GF-D8 (cell line): ENCODE data around the gene RNF17.
"Not testable (repeated sequence)": the region's sequence is repeated elsewhere in the genome, so short reads cannot be mapped to it uniquely, and the experiment has no call there.

Source experiments
- DNase-seq: peaks from one replicate; lab custom pipeline; 2025; lab: John Stamatoyannopoulos, UW

RNF17 gene

DNA sequence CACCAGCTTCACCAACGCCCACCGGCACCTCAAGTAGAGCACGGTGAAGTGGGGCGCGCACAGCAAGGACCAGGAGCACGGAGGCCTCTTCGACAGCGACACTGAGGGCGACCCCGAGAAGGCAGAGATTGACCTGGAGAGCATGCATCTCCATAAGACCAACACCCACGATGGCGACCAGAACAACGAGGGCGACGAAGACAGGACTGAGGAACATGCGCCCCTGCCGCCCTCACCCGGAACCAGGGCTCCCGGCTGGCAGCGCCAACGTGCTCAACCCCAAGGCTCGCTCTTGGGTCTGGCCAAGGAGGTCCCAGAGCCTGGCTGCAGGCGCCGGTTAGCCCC lies 18.5 kb upstream of the RNF17 start:
- no peak for DNase-seq

GRCh38 chr13:24745861-24746617 lies 17.9 kb upstream of the RNF17 start:
- DNase-seq: no peak

DNA sequence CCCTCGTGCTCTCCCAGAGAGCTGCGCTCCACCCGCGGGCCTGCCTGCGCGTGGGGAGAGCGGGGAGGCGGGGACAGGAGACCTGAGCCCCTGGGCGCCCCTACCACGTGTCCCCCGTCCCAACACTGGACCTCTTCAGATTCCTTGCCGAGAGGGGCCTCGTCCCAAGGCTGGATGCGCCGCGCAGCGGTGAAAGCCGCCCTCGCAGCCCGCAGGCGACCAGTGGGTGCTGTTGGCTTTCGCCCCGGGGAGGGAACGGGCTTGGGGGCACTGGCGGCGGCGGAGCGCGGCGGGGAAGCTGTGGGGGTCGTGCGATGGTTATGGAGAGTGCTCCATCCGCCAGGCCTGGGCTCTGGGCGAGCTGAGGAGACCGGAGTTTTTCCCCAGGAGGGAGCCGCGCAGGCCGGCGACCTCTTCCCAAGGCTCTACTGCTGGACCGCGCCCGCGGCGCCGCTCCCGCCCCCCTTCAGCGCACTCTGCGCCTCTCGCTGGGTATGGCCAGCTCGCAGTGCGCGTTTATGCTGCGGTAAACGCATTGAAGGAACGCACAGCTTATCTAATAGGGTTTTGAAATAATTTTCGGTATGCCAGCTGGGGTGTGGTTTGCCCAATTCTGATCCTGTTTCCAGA lies 17.2 kb upstream of the RNF17 start:
- no peak for DNase-seq

- no peak for DNase-seq
These were observed 16.5 kb upstream of the RNF17 start for GRCh38 chr13:24747248-24748060.

- no peak for DNase-seq
These were observed 15.9 kb upstream of the RNF17 start for GRCh38 chr13:24748061-24748400.

- DNase-seq: no peak
These were observed 4.8 kb upstream of the RNF17 start for GRCh38 chr13:24759197-24759596.

DNA sequence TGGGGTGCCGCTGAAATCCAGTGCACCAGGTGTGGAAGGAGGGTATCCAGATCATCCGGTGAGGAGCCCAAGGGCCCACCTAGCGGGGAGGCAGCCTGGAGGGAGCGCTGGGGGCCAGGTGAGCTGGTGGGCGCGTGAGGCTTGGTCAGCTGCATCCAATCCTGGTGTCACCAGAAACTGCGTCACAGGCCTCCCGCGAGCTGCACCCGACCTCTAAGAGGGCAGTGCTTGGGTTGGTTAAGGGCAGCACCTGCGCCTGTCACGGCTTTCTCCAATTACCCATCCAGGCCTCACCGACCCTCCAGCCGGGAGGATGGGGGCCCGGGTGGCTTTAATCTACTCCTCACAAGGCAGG lies 284 bp downstream of the RNF17 start:
- no peak for DNase-seq

DNA sequence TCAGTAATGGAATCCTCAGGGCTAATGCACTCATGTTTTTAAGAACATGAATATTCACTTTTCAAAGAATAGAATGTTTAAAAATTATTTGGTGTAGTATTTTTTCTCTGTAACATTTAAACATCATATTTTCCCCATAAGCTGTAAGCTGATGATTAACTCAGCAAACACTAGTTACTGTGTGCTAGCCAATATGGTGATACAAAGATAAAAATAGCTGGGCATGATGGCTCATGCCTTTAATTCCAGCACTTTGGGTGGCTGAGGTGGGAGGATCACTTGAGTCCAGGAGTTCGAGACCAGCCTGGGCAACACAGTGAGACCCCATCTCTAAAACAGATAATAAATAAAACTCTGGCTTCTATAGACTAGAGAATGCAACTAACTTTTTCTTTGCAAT lies 13.2 kb downstream of the RNF17 start:
- no peak for DNase-seq

GRCh38 chr13:24784319-24784718 lies 20.4 kb downstream of the RNF17 start:
- DNase-seq: no peak

DNA sequence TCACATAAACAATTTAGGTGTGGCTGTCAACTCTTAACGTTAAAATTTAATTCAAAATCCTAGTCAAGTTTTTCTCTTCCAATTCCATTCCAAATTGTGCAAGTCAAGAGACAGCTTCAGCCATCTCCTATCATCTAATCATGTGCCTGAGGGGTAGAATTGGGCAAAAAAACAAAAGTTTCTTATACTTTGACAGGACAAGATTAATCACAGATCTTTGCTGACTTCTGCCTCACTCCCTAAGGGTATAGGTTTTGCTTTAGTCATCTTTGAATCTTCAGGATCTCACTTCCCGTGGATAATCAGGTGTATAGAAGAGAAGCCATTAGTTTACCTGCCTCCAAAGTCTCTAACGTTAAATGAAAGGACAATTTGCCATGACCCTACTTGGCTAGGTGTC lies 24.6 kb downstream of the RNF17 start:
- no peak for DNase-seq

DNA sequence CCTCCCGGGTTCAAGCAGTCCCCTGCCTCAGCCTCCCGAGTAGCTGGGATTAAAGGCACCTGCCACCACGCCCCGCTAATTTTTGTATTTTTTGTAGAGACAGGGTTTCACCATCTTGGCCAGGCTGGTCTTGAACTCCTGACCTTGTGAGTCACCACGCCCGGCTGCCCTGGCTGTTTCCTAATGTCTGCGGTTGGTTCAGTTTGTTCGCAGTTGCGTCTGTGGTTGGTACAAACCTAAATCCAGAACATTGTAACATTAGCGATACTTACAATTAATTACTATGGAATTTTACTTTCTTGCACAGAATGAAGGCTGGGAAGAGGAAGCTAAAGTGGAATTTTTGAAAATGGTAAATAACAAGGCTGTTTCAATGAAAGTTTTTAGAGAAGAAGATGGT lies 38.1 kb downstream of the RNF17 start:
- DNase-seq: no peak

- DNase-seq: no peak
These were observed 57.2 kb downstream of the RNF17 start for GRCh38 chr13:24821207-24821606.

GRCh38 chr13:24822640-24823039 lies 58.7 kb downstream of the RNF17 start:
- no peak for DNase-seq

DNA sequence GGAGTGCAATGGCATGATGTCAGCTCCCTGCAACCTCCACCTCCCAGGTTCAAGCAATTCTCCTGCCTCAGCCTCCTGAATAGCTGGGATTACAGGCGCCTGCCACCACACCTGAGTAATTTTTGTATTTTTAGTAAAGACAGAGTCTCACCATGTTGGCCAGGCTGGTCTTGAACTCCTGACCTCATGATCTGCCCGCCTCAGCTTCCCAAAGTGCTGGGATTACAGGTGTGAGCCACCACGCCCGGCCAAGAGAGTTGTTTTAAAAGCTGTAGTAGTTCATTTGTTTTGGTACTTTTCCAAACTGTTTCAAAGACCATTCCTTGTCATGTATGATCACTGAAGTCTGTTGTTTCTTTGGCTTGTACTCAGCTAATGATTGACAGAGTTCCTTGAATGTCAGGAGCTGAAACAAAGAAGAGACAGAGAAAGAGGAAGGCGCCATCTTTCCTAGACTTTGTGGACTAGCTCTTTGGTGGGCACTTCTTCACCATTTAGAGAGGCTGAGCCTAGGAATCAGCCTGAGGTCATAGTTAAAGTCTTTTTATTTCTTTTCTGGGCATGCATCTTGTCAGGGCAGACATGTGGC lies 59.2 kb downstream of the RNF17 start:
- not testable (repeated sequence) for DNase-seq

- DNase-seq: no peak
These were observed 63.8 kb downstream of the RNF17 start for GRCh38 chr13:24827799-24828198.

GRCh38 chr13:24834902-24835510 lies 71.0 kb downstream of the RNF17 start:
- no peak for DNase-seq

GRCh38 chr13:24837528-24837927 lies 73.6 kb downstream of the RNF17 start:
- not testable (repeated sequence) for DNase-seq

DNA sequence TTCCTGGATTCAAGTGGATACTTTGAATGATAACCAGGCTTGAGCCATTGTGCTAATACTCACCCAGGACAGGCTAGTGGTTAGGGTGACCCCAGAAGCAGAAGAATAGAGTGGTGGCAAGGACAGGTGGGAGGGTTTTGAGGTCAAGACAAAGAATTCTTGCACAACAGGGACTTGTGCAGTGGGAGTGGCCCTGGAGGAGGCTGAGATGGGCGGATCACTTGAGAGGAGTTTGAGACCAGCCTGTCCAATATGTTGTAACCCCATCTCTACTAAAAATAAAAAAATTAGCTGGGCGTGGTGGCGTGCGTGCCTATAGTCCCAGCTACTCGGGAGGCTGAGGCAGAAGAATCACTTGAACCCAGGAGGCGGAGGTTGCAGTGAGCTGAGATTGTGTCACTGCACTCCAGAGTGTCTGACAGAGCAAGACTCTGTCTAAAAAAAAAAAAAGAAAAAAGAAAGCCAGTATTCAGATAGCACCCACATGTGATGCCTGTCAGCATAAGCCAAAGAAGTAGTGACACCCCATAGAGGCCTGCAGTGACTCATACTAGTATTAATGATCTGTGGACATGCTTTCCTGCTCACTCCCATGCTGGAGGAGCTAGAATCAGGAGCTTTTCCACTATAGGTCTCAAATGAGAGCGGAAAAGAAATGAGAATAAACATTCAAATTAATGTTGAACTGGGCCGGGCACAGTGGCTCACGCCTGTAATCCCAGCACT lies 78.7 kb downstream of the RNF17 start:
- DNase-seq: no peak

DNA sequence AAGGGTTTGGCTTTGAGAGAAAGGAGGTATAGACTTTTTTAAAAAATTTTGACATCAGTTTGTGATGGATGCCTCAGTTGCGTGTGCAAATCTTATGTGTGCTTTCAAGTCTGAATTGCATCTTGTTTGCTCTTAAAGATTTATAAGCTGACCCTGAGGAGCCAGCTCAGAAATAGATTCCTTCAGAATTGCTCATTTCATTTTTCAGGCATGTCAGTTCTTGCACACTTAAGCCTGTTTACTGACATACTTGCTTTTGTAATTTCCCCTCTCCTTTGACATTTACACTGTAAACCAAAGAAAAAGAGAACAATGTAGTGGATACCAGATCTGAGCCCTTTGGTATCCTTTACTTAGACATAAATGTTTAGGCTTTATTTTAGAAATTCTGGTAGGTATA lies 87.6 kb downstream of the RNF17 start:
- DNase-seq: no peak

GRCh38 chr13:24854311-24854710 lies 90.3 kb downstream of the RNF17 start:
- DNase-seq: no peak

DNA sequence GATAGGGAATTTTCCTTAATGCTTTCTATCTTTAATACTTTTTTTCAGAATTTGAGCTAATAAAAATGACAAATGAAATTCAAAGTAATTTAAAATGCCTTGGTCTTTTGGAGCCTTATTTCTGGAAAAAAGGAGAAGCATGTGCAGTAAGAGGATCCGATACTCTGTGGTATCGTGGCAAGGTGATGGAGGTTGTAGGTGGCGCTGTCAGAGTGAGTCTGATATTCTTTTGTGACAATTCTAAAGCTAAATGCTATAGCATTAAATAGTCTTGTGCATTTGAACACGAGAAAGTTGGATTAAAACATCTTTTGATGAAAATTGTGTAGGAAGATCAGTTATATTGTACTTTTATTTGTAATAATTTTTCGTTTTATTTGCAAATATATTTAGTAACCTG lies 95.0 kb downstream of the RNF17 start:
- no peak for DNase-seq

- DNase-seq: no peak
These were observed 96.8 kb downstream of the RNF17 start for GRCh38 chr13:24860770-24861169.
